ENCODE measurements around the gene AHDC1.

- TF ChIP-seq EP300 (IDR thresholded peaks at IDR 0.05) = no peak
- TF ChIP-seq CTCF (IDR thresholded peaks at IDR 0.05) = no peak
- TF ChIP-seq POLR2AphosphoS5 (IDR thresholded peaks at IDR 0.05) = peak in 1 of 4 donors; percentile 32
- no peak for TF ChIP-seq POLR2A (IDR thresholded peaks at IDR 0.05)
Observed at GRCh38 chr1:27571439-27572018, 32.4 kb downstream of the AHDC1 start.

Measured in sigmoid colon (tissue), 4 donors.